ENCODE results near the gene AKAP1. TPM values are rescaled to one million over a fixed set of nuclear protein-coding genes. Genes with fewer than 3 reads are reported as not detected.
A peak's percentile ranks its signal among the peaks of the same experiment; 100 is the strongest.

Gene AKAP1
- 100 to 1,000 TPM in 2 of 4 donors, 10 to 100 TPM in 2; 57.5 to 174 (median 117) TPM for total RNA-seq

- H3K4me1 ChIP-seq = peaks cover 41% of the 10 kb centered on the region in 2 donors
- peak within 1 kb of the TSS; percentile 75 to 95 (median 82) for H3K4me3 ChIP-seq
- TF ChIP-seq CTCF (IDR thresholded peaks at IDR 0.05 in 4 of 5, conservative IDR thresholded peaks at IDR 0.05 in 1 of 5) (peak in 4 of 5 experiments; percentile 24 to 50 (median 32)), POLR2A (IDR thresholded peaks at IDR 0.05) (peak; percentile 96 to 98)
- in situ Hi-C loops (cut with MboI; ENCODE audit: low sequenced_read_pairs in 4 of 4) = loop anchor here in 1 of 4 donors (25.0 kb wide), 1 partner anchor 902 kb away; the partner anchor contains the start of gene VEZF1
- H3K27me3 ChIP-seq = no peaks in the 10 kb centered on the region
- peak within 1 kb of the TSS; percentile 91 to 99 (median 94) for H3K27ac ChIP-seq
- DNase-seq (peak; percentile 90 to 95), ATAC-seq (peak; percentile 77 to 78)
- H3K9me3 ChIP-seq = no peaks in the 10 kb centered on the region
- no peaks in the 10 kb centered on the region for H3K36me3 ChIP-seq
- intact Hi-C loops (cut with DNase I; ENCODE audit: low total_unique reads) = loop anchor here (1.0 to 10.0 kb wide), 7 partner anchors 24 to 997 kb away; partner anchors contain the start of genes DYNLL2, MRPS23, SCPEP1 and SRSF1
Observed at GRCh38 chr17:57084802-57085447, at the start of gene AKAP1. Gene AKAP1 (plus strand): TSS chr17:57085246. CDS start chr17:57105465, 20,219 bp downstream.

GRCh38 chr17:57035971-57036481 lies 49.0 kb upstream of the AKAP1 start:
- Histone ChIP-seq H3K9me3 (no peaks in the 10 kb centered on the region), H3K4me1 (peaks cover 35 to 41% of the 10 kb centered on the region in 2 donors), H3K36me3 (no peaks in the 10 kb centered on the region), H3K27me3 (no peaks in the 10 kb centered on the region), H3K27ac (peak overlapping the region in 3 of 4 donors; percentile 6 to 28 (median 7)), H3K4me3 (no peak overlapping the region)
- no peak for DNase-seq
- ATAC-seq = no peak
- intact Hi-C loops (cut with DNase I; ENCODE audit: low total_unique reads) (no loop called here), in situ Hi-C loops (cut with MboI; ENCODE audit: low sequenced_read_pairs in 4 of 4) (no loop called here)
- TF ChIP-seq POLR2A (IDR thresholded peaks at IDR 0.05) (no peak), CTCF (IDR thresholded peaks at IDR 0.05 in 4 of 5, conservative IDR thresholded peaks at IDR 0.05 in 1 of 5) (no peak)

- no peaks in the 10 kb centered on the region for H3K9me3 ChIP-seq
- no peak for DNase-seq
- TF ChIP-seq CTCF (IDR thresholded peaks at IDR 0.05 in 4 of 5, conservative IDR thresholded peaks at IDR 0.05 in 1 of 5) (no peak), POLR2A (IDR thresholded peaks at IDR 0.05) (no peak)
- in situ Hi-C loops (cut with MboI; ENCODE audit: low sequenced_read_pairs in 4 of 4) = no loop called here
- intact Hi-C loops (cut with DNase I; ENCODE audit: low total_unique reads) = no loop called here
- peaks cover 35 to 41% of the 10 kb centered on the region in 2 donors for H3K4me1 ChIP-seq
- H3K36me3 ChIP-seq = no peaks in the 10 kb centered on the region
- no peaks in the 10 kb centered on the region for H3K27me3 ChIP-seq
- H3K4me3 ChIP-seq = no peak overlapping the region
- no peak overlapping the region for H3K27ac ChIP-seq
- no peak for ATAC-seq
Observed at GRCh38 chr17:57037411-57037810, 47.6 kb upstream of the AKAP1 start.

- H3K4me1 ChIP-seq = peaks cover 25 to 32% of the 10 kb centered on the region in 2 donors
- H3K27ac ChIP-seq = no peak overlapping the region
- ATAC-seq (no peak), DNase-seq (no peak)
- no peaks in the 10 kb centered on the region for H3K36me3 ChIP-seq
- H3K9me3 ChIP-seq = no peaks in the 10 kb centered on the region
- TF ChIP-seq POLR2A (IDR thresholded peaks at IDR 0.05) (no peak), CTCF (IDR thresholded peaks at IDR 0.05 in 4 of 5, conservative IDR thresholded peaks at IDR 0.05 in 1 of 5) (no peak)
- in situ Hi-C loops (cut with MboI; ENCODE audit: low sequenced_read_pairs in 4 of 4) (no loop called here), intact Hi-C loops (cut with DNase I; ENCODE audit: low total_unique reads) (no loop called here)
- H3K27me3 ChIP-seq = no peaks in the 10 kb centered on the region
- no peak overlapping the region for H3K4me3 ChIP-seq
Observed at GRCh38 chr17:57038486-57038885, 46.6 kb upstream of the AKAP1 start.

Data from gastrocnemius medialis (tissue), 4 donors.